ENCODE measurements around the gene FGFRL1. TPM values are rescaled to one million over a fixed set of nuclear protein-coding genes. Genes with fewer than 3 reads are reported as not detected.

Gene FGFRL1, protein sequence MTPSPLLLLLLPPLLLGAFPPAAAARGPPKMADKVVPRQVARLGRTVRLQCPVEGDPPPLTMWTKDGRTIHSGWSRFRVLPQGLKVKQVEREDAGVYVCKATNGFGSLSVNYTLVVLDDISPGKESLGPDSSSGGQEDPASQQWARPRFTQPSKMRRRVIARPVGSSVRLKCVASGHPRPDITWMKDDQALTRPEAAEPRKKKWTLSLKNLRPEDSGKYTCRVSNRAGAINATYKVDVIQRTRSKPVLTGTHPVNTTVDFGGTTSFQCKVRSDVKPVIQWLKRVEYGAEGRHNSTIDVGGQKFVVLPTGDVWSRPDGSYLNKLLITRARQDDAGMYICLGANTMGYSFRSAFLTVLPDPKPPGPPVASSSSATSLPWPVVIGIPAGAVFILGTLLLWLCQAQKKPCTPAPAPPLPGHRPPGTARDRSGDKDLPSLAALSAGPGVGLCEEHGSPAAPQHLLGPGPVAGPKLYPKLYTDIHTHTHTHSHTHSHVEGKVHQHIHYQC
- total RNA-seq, result 68.3 TPM

DNA sequence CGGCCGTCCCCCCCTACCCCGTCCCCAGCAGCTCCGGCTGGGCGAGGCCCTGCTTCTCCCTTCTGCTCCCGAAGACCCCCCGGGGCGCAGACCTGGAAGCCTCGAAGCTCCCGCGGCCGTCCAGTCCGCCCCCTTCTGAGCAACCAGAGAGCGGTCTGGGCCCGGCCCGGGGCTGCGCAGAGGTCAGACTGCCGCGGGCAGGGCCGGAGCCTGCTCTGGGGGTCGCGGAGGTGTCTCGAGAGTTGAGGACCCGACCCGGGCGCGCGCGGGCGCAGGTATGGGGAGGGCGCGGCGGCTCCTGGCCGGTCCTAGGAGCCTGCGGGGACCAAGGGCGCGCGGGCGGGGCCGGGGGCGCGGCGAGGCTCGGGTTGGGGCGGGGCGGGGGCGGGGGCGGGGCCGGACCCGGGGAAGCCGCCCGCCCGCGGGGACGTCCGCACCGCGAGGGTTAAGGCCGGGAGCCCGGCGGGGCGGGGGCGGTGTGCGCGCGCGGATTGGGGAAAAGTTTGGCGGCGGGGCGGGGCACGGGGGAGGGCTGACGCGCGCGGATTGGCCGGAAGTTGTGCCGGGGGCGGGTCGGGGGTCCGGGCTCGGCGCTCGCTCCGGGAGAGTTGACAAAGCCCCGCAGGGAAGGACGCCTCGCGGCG, at the start of gene FGFRL1:
TSS of gene FGFRL1 (plus strand) at position 605 of the 644 bp plus-strand sequence. CDS start 860 bp downstream, outside the sequence.
- DNase-seq, result peak; percentile 96

DNA sequence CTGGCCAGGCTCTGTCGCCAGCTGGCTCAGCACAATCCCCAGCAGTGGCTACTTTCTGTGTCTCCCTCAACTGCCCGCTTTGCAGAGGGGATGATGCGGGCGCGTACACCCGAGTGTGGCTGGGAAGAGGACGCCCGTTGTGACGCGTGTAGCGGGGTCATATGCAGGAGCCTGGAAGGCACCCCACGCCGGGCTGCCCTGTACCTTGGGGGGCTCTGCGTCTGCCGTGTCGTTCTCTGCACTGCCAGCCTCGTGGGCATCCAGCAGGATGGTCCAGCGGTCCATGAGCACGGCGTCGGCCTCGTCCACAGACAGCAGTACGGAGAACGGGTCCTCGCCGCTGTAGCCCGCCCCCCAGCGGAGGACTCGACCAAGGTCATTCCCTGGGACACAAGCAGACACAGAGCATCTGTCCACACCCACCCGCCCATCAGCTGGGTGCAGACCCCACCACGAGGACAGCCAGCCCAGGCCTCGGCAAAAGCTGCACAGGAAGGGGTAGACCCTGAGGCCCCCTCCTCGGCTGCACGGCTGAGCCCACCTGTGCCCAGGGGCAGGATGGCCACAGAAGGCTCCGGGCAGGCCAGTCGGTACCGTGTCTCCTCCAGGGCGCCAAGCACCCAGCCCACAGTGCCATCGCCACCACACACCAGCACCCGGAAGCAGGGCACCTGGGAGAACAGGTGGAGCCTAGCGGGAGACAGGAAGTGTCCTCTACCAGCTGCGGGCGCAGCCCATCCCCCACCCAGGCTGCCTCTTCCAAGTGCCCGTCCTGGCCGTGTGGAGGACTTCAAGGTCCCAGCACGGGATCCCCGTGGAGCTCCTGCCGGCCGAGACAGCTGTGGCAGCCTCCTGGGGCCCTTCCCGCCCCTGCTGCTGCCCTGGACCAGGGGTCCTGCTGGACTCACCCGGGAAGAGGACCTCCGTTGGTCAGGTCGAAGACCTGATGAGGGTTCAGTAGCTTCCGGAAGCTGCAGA, 48.9 kb upstream of the FGFRL1 start:
- no peak for DNase-seq

DNA sequence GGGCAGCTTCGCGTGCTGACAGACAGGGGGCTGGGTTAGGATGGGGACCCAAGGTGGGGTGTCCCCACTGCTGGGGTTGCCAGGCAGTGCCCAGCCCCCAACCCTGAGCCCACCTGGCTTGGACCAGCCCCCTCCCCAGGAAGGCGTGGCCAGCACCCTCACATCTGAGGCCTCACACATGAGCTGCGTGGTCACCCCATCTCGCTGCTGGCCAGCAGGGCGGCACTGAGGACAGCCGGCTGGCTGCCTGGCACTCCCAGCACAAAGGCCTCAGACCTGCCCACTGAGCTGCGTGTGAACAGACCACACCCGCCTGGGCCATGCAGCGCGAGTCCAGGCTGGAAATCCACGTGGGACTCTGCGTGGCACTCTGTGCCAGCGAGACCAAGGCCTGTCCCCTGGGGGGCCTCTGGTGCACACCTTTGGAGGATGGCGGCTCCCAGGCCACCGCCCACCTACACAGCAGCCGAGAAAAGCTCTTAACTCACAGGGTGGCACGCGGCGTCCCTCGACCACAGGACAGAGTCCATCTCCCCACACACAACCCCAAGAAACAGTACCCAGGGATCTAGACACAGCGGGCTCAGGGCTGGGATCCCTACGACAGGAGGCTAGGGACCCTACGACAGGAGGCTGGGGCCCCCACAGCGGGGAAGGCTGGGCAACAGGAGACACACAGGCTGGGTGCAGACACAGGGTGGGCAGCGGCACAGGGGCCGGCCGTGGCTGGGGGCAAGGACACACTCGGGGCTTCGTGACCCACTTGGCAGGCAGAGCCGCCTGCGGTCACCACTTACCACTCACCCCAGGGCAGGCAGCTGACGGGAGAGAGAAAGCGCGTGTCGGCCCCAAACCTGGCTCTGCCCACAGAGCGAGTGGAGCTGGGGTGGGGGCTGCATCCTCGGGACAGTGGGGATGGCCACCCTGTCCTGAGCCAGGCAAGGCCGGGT, 47.9 kb upstream of the FGFRL1 start:
- no peak for DNase-seq

DNA sequence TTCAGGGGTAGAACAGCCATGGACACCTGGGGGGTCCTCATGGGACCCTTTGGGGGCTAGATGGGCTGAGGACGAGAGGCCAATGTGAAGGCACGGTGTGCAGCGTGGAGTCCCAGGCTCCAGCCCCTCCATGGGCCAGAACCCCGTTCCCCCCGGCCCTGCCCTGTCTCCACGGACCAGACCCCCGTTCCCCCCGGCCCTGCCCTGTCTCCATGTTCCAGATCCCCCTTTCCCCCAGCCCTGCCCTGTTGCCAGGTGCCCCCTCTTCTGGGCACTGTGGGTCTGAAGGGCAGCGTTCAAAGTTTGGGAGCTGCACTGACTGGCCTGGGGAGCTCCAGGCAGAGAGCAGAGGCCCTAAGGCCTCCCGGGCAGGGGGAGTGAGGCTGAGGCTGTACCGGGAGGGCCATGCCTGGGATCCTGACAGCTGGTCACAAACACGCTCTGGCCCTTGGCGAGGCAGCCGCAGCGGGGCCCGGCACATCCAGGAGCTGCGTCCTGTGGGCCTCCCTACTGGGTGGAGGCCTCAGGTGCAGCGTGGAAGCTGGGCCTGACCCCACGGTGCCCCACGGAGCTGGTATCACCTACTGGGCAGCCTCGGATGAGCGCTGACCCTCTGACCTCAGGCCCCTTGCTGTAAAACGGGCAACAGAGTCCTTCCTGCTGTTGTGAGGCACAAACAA, 46.9 kb upstream of the FGFRL1 start:
- DNase-seq, result no peak

DNA sequence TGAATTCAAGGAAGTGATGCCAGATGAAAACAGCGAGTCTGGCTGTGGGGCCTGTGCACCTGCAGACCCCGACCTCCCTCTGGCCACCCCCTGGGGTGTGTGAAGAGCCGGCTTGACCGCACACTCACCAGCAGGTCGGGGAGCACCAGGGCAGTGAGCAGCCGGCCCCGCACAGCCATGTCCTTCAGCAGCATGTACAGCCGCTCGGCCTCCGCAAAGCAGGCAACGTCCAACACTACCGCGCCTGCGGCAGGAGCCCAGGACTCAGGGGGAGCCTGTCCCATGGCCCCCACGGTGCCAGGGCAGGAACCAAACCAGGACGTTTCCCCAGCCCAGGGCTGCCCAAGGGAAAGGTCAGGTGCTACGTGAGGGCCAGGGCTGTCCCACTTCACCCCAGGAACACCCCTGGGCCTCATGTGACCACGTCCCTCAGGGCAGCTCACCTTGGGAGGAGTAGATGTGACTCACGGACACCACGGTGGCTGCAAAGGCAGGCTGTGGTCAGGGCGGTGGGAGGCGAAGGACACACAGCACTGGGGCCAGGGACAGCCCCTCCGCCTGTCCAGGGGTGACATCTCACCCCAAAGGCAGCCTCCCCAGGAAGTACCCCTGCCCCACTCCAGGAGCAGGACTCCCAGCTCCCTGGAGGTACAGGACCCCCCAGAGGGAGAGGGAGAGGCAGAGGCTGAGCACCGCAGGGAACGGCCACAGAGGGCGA, 46.2 kb upstream of the FGFRL1 start:
- no peak for DNase-seq

DNA sequence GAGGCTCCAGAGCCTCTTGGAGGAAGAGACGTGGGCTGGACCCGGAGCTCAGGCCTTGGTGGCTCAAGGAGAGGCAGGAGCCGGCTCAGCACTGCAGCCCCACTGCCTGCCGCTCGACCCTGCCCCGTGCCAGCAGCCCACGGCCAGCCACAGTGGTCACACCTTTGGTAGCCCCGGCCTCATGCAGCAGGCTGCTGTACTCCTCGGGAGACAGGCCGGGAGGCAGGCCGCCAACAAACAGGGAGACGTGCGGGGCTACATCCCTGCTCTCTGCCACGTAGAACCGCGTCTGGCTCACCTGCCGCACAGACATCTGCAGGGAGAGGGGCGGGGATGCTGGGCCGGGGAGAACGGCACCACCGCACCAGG, 45.7 kb upstream of the FGFRL1 start:
- no peak for DNase-seq

DNA sequence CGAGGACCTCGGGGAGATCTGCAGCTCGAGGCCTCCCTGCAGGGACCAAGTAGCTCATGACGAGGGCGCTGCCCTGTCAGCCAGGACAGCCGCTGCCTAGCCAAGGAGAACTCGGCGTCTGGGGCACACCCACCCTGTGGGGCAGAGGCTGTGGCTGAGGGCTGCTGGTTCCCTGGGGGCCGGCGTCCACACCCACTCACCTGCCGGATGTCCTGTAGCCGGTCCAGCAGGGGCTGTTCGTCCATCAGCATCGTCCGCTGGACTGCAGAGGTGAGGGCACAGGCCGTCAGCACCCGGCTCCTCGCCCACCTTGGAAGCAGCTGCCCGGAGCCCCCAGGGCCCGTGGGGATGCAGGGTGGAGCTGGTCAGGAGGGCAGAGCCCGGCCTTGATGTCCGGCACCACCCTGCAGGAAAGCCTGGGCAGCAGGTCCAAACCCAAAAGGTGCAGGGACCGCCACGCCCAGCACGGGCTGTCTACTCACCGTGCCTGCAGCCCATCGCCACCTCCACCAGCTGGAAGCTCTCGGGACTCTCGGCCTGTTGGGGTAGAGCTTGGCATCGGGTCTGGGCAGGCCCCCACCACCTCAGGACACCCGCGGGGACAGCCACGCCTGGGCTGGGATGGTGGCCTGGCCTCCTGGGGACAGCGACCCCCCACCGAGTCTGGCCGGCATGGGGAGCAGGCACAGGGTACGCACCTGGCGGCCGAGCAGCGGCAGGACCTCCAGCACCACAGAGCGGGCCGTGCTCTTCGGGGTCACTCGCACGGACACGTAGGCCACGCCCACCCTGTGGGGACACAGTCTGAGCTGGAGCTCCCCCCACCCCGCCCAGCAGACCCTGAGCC, 44.9 kb upstream of the FGFRL1 start:
- DNase-seq, result no peak

DNA sequence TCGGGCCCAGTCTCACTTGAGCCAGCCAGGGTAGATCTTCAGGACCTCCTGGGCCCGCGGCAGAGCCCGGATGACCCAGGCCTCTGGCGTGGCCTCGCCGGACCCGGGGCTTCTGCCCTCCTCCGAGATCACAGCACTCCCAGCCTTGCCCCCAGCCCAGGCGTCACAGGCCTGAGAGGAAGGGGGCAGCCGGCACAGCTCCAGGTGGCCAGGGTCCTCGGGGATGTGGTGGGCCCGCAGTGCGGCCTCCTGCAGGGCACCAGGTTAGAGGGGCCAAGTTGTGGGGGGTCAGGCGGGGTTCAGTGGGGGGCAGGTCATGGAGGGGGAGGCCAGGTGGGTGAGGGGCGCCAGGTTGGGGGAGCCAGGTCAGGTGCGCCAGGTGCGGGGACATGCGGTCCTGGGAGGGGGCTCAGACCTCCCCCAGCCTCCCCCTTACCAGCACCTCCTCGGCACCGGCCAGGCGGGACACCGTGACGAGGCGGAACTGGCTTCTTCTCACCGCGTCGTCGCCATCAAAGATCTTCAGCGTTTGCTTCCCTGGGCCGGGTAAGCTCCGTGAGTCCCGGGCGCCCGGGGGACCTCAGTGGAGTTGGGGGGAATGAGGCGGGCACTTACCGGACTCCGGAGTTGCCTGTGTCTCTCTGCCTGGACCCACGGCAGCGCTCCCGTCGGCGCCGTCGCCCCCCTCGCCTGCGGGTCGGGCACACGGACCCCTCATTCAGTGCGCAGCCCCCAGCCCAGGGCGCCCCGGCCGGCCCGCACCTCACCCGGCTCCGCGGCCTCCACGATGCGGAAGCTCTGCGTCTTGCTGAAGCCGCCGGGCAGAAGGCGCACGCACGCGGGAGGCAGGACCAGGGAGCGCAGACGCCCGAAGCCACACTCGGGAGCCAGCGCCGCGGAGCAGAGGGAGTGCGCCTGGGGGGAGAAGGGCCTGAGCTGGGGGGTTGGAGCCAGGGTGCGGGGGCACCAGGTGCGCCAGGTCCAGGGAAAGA, 44.0 kb upstream of the FGFRL1 start:
- no peak for DNase-seq

DNA sequence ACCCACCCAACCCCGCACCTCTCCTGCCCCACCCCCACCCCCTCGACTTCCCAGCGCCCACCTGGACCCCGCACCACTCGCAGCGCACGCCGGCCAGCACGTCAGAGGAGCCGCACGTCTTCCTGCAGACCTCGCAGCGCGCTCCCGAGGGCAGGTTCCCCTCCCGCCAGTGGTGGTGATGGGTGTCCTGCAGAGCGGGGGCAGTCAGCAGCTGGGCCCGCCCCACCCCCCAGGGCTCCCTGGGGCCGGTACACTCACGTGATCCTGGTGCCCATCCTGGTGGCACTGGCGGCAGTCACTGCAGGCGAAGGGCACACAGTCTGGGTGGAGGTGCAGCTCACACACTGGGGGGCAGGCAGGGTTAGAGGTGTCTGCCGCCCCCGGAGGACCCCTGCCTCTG, 43.2 kb upstream of the FGFRL1 start:
- DNase-seq, result no peak

DNA sequence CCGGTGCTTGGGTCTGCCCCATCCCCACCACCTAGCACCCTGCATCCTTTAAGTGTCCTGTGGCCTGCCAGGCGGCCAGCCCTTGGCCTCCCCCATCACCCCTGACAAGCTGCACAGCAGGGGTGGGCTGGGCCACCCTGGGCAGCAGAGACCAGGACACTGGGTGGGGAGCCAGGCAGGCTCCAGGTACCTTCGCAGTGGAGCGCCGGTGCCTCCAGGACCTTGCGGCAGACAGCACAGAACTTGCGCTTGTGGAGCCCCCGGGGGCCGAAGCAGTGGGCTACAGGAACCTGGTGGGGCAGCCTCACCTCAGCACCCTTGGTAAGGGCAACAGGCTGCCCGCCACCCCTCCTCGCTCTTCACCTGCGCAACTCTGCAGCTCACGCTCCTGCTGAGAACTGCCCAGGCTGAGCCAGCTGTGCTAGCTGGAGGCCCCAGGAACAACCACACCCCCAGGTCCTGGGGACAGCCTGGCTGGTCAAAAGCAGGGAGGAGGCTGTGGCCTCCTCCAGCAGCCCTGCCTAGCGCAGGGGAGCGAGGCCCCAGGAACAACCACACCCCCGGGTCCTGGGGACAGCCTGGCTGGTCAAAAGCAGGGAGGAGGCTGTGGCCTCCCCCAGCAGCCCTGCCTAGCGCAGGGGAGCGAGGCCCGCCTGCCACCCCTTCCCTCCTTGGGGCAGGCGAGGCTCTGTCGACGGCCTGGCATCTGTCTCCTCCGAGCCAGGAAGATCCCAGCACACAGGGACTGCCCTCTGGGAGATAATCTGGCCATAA, 42.6 kb upstream of the FGFRL1 start:
- DNase-seq, result no peak

DNA sequence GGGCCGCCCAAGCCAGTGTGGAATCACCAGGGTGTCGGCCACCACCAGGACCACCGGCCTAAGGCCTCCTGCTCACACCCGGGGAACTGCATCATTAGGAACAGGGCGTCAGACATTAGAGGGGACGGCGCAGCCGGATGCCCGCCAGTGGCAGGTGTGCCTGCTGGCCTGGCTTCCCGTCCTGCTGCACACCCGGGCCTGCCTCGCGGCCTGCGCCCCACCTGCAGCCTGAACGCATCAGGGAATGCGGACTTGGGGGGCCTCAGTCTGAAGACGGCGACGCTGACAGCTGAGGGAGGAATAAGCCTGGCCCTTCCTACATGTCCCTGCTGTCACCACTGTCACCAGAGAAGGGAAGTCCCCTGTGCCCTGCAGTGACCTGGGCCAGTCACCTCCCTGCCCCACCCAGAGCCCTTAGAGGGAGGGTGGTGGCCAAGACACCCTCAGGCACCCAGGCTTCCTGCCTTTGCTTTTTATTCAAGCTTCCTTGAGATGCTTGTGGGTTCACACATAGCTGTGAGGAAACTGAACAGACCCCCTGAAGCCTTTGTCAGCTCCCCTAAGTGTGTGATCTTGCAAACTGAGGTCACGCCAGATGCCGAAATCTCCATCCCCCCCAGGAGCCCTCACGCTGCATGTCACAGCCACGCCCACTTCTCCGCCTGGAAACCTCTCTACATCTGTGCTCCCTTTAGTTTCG, 41.2 kb upstream of the FGFRL1 start:
- no peak for DNase-seq

DNA sequence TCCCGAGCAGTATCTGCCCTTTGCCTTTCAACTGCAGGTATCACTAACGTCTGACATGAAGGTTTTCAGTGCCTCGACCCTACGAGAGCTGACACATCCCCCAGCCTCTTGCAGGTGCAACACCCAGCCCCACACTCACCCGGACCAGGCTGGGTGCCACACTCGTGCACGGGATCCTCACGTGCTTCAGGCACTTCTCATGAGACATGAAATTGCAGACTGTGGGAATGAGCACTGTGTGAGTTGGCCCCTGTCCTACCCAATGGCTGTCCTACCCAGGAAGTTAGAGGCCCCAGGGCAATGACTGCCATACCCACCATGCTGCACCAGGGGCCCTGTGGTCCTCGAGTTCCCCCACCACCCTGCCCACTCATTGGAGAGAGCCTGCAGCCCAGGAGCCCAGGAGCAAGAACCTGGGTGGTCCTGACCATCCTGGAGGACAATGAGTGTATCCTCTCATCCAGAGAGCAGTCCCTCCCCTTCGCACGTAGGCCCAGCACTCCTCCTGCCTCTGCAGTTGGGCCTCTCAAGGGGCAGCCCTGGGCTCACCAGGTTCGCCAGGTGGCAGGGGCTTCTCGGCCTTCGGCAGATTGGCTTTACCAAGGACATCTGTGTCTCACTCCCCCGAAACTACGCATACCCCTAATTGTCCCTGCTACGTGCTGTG, 40.4 kb upstream of the FGFRL1 start:
- DNase-seq, result no peak

DNA sequence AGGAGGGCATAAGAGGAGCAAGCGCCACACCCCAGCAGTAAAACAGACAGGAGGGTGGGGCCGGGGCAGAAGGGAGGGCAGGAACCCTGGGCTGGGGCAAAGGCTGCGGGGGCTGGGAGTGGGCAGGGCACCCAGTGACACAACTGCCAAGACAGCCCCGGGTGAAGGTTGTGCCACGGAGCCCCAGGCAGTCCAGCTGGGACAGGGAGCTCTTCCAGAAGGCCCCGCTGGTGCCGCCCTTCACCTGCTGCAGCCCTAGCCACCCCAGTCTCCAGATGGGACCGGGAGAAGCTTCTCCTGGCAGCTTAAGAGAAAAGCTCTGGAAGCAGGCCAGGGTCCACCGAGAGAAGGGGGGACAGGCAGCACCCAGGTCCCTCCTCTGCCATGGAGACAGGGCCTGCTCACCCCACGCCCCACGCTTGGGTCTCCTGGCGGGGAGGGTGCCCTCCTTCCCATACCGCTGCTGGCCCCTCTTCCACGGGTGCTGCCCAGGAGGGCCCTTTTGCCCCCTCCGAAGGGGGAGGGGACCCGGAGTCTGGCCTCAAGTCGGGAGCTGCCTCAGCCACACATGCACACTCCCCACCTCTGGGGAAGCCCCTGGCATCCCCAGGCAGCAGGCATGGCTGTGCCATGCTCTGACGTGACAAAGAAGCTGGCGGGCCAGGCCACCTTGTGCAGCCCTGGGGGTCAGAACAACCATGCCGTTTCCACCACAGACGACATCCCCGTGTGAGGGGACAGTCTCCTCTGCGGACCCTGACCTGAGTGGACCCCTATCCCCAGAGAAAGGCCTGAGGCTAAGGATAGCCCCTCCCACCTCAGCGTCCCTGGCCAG, 39.5 kb upstream of the FGFRL1 start:
- DNase-seq, result no peak

DNA sequence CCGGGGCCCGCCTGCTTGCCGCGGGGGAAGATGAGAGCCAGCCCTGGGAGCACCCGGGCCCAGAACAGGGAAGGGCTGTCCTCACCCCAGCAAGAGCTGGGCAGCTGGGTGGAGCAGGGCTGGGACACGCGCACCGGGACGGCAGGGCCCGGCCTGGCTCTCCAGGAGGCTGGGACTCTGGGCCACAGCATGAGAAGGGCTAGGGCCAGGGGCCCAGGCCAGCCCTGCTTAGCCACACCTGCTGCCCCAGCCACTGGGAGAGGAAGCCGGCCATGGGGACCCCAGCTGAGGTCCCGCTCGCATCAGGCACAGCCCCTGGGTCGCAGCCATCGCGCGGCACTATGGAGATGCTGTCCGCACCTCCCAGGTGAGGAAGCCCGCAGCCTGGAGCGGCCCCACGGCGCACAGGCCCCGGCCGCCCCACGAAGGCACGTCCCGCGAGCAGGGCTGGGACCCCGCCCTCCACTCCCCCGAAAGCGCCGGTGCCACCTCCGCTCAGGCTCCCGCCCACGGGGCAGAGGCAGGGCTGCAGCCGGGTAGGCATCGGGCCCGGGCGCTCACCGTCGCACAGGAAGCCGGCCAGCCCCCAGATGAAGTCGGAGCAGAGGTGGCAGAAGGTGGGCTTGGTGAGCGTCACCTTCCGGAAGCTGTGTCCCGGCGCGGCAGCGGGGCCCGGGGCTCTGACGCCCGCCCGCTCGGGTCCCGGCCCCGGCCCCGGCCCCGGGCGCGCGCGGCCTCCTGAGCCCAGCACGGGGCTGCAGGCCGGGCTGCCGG, 38.6 kb upstream of the FGFRL1 start:
- DNase-seq, result no peak
